DND-41 (cell line): Measurements from ENCODE around the gene ZNF770.

Source experiments
- ATAC-seq: fragments of 200-7000 bp; cut with Tn5 transposase; 3 replicates; pipeline ENCODE4 v1.9.1; 2021; ENCODE audit warnings: low read depth; ENCODE audit not compliant: insufficient read depth
- DNase-seq: peaks from one replicate; pipeline ENCODE4 v3.0.0-alpha.2; 2020
- H2AFZ ChIP-seq: 2 replicates; pipeline ENCODE4 v1.6.0; 2012; ENCODE audit warnings: low read depth, low read length
- H3K27ac ChIP-seq: 2 replicates; pipeline ENCODE4 v1.5.1; 2012; ENCODE audit warnings: low read length, inconsistent platforms
- H3K27me3 ChIP-seq: fragments of 200-600 bp; sonication (generic); 2 replicates; pipeline ENCODE4 v1.6.0; 2012; ENCODE audit warnings: low read length, mild to moderate bottlenecking, inconsistent platforms; ENCODE audit not compliant: insufficient read depth, poor library complexity
- H3K36me3 ChIP-seq: 2 replicates; pipeline ENCODE4 v1.5.1; 2012; ENCODE audit warnings: low read length, inconsistent platforms; ENCODE audit not compliant: insufficient read depth
- H3K4me1 ChIP-seq: 2 replicates; pipeline ENCODE4 v1.5.1; 2012; ENCODE audit warnings: mild to moderate bottlenecking, low read length; ENCODE audit not compliant: insufficient read depth
- H3K4me2 ChIP-seq: 2 replicates; pipeline ENCODE4 v1.6.0; 2012; ENCODE audit warnings: mild to moderate bottlenecking, moderate library complexity, low read length, inconsistent platforms; ENCODE audit not compliant: insufficient read depth
- H3K4me3 ChIP-seq, 2 experiments: fragments of 200-600 bp in 1 of 2; shearing (Covaris generic) in 1 of 2; 2 replicates each; pipeline ENCODE4 v1.5.1; 2012 to 2016; ENCODE audit warnings: inconsistent platforms in 2 of 2, low read length in 2 of 2, mild to moderate bottlenecking in 2 of 2, low read depth in 1 of 2, moderate library complexity in 1 of 2
- H3K79me2 ChIP-seq: 2 replicates; pipeline ENCODE4 v1.6.0; 2012; ENCODE audit warnings: low read length, inconsistent platforms; ENCODE audit not compliant: insufficient read depth
- H3K9ac ChIP-seq: 2 replicates; pipeline ENCODE4 v1.6.0; 2012; ENCODE audit warnings: low read depth, mild to moderate bottlenecking, inconsistent platforms, low read length, moderate library complexity
- H3K9me3 ChIP-seq: 2 replicates; pipeline ENCODE4 v1.5.1; 2012; ENCODE audit warnings: low read length, moderate library complexity, mild to moderate bottlenecking, inconsistent platforms; ENCODE audit not compliant: insufficient read depth, severe bottlenecking
- H4K20me1 ChIP-seq: 2 replicates; pipeline ENCODE4 v1.6.0; 2012; ENCODE audit warnings: low read length; ENCODE audit not compliant: insufficient read depth
- CTCF ChIP-seq: IDR thresholded peaks from 2 replicates; pipeline ENCODE4 v1.5.1; 2012; ENCODE audit warnings: borderline replicate concordance, low read length, moderate library complexity, mild to moderate bottlenecking; ENCODE audit not compliant: poor library complexity, severe bottlenecking; ENCODE audit errors: extremely low read depth
- EZH2 ChIP-seq: IDR thresholded peaks from 3 replicates; pipeline ENCODE4 v1.6.1; 2012; ENCODE audit warnings: borderline replicate concordance, low read depth, mild to moderate bottlenecking, moderate library complexity, low read length, inconsistent platforms; ENCODE audit not compliant: severe bottlenecking

The ZNF770 gene

GRCh38 chr15:34993412-34993811 is 5.3 kb upstream of the ZNF770 start:
- H3K9me3 ChIP-seq, result no peaks in the 10 kb centered on the region
- no peak for DNase-seq
- no peak overlapping the region for H3K4me3 ChIP-seq
- no peaks in the 10 kb centered on the region for H3K27me3 ChIP-seq
- H3K4me2 ChIP-seq, result no peak overlapping the region
- H3K4me1 ChIP-seq, result peaks cover 12% of the 10 kb centered on the region
- H2AFZ ChIP-seq, result no peak overlapping the region
- no peaks in the 10 kb centered on the region for H4K20me1 ChIP-seq
- no peak for TF ChIP-seq CTCF
- no peak for TF ChIP-seq EZH2
- H3K79me2 ChIP-seq, result peaks cover 1% of the 10 kb centered on the region
- H3K9ac ChIP-seq, result no peak overlapping the region
- H3K36me3 ChIP-seq, result no peaks in the 10 kb centered on the region
- no peak for ATAC-seq
- H3K27ac ChIP-seq, result no peak overlapping the region

GRCh38 chr15:34987609-34988026 is 469 bp downstream of the ZNF770 start:
- peaks cover 32% of the 10 kb centered on the region for H3K4me1 ChIP-seq
- ATAC-seq, result no peak
- H3K27me3 ChIP-seq, result no peaks in the 10 kb centered on the region
- peaks cover 34% of the 10 kb centered on the region for H3K36me3 ChIP-seq
- H3K27ac ChIP-seq, result peak overlapping the region; percentile 97
- H2AFZ ChIP-seq, result peak overlapping the region; percentile 98
- H3K9me3 ChIP-seq, result no peaks in the 10 kb centered on the region
- peak; percentile 7 for DNase-seq
- H3K4me2 ChIP-seq, result peak overlapping the region; percentile 94
- no peak for TF ChIP-seq CTCF
- no peak for TF ChIP-seq EZH2
- peak overlapping the region; percentile 94 for H3K9ac ChIP-seq
- H4K20me1 ChIP-seq, result peaks cover 15% of the 10 kb centered on the region
- H3K79me2 ChIP-seq, result peaks cover 52% of the 10 kb centered on the region
- H3K4me3 ChIP-seq, result peak overlapping the region; percentile 93 to 96; a peak in 3 of 4 replicates

- Histone ChIP-seq H3K27ac (peak overlapping the region; percentile 97), H3K79me2 (peaks cover 52% of the 10 kb centered on the region)
- no peak for DNase-seq
These were observed 1.2 kb downstream of the ZNF770 start for GRCh38 chr15:34986771-34987480.

More at GRCh38 chr15:34986771-34987480, 1.2 kb downstream of the ZNF770 start:
- no peak for TF ChIP-seq CTCF
- TF ChIP-seq EZH2, result no peak
- no peaks in the 10 kb centered on the region for H3K27me3 ChIP-seq
- peaks cover 15% of the 10 kb centered on the region for H4K20me1 ChIP-seq
- no peak for ATAC-seq
- H2AFZ ChIP-seq, result no peak overlapping the region
- peak overlapping the region; percentile 94 for H3K9ac ChIP-seq
- peaks cover 41% of the 10 kb centered on the region for H3K36me3 ChIP-seq
- peak overlapping the region; percentile 93 to 96; a peak in 3 of 4 replicates for H3K4me3 ChIP-seq
- H3K4me2 ChIP-seq, result peak overlapping the region; percentile 94
- H3K9me3 ChIP-seq, result no peaks in the 10 kb centered on the region
- peaks cover 32% of the 10 kb centered on the region for H3K4me1 ChIP-seq
